GM18505 (cell line): ENCODE results near the gene INKA2.

Experiments
- ATAC-seq: cut with Tn5 transposase; IDR thresholded peaks from one replicate; pipeline ENCODE4 v1.9.1; 2021; ENCODE audit not compliant: unreplicated experiment
- POLR2A ChIP-seq: IDR thresholded peaks from 4 replicates; pipeline ENCODE4 v1.6.1; 2011; ENCODE audit warnings: borderline replicate concordance; ENCODE audit not compliant: insufficient read depth, insufficient read length; ENCODE audit errors: extremely low read depth

The INKA2 gene

DNA sequence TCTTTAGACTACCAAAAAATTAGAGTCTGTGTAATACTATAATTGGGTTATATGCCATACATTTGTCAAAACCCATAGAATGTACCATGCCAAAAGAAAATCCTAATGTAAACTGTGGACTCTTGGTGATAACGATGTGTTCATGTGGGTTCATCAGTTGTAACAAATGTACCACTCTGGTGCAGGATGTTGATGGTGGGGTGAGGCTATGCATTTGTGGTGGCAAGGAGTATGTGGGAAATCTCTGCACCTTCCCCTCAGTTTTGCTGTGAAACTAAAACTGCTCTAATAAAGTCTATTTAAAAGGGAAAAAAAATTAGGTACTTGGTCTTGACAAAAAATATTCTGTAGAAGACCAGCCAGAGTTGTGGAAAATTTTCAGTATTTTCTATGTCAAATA lies 43.4 kb downstream of the INKA2 start:
- no peak for TF ChIP-seq POLR2A
- no peak for ATAC-seq

DNA sequence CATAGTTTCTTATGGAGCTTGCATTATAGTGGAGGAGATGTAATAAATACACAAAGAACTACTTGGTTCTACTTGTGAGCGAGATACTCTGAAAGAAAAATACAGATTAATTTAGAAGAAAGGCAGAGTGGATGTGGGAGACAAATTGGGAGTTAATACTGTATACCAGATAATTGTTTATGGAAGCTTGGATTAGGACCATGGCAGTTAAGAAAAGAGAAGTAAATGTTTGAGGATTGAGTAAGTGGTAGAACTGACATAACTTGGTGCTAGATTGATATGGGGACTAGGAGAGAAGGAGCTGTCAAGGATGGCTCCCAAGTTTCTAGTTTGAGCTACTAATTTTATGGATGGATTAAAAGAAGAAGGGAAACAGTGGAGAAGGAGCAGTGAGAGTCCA lies 47.3 kb downstream of the INKA2 start:
- no peak for ATAC-seq
- TF ChIP-seq POLR2A: no peak

DNA sequence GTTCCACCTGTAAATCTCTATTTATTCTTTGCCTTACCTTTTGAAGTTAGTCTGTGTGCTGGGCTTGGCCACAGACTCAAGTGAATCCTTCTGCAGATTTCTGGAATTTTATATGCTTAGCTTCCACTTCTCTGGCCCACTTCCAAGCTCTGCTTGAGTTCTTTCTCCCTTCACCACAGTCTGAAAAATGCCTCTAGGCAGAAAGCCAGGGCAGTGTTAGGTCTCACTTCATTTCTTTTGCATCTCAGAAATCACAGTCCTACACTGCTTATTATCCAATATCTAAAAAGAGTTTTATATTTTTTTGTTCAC lies 48.9 kb downstream of the INKA2 start:
- no peak for ATAC-seq
- no peak for TF ChIP-seq POLR2A
